T-cell (primary cell): Measurements from ENCODE around the gene ARMC7. TPM values are rescaled to one million over a fixed set of nuclear protein-coding genes. Genes with fewer than 3 reads are reported as not detected.
A peak's percentile ranks its signal among the peaks of the same experiment; 100 is the strongest.
"Not testable (repeated sequence)": the region's sequence is repeated elsewhere in the genome, so short reads cannot be mapped to it uniquely, and the experiment has no call there.

ENCODE experiments used
- ATAC-seq, 4 experiments: fragments of 200-7000 bp in 3 of 4; fragments of 150-1000 bp in 1 of 4; cut with Tn5 transposase; replicated peaks in 1 of 4; 1 replicate in 3 of 4; 2 replicates in 1 of 4; pipeline ENCODE4 v1.10.0; 2021; ENCODE audit warnings: moderate library complexity in 3 of 4, mild to moderate bottlenecking in 2 of 4, moderate number of reproducible peaks in 1 of 4
- CTCF ChIA-PET, 2 donors: fragments of 300-600 bp; sonication (Branson Sonifier 250); formaldehyde crosslinking; loops; one replicate each; lab custom pipeline; 2022; ENCODE audit warnings: antibody characterized with exemption in 2 of 2; lab: Charles Lee
- POLR2A ChIA-PET, 2 donors: fragments of 300-600 bp; sonication (Branson Sonifier 250); formaldehyde crosslinking; loops; one replicate each; lab custom pipeline; 2022; ENCODE audit warnings: antibody characterized with exemption in 2 of 2; lab: Charles Lee
- DNase-seq, 35 experiments: peaks; one replicate each; pipeline versions ENCODE4 v3.0.0 to v3.0.0-alpha.2; 2013 to 2023
- H3K27ac ChIP-seq: one replicate; pipeline ENCODE4 v1.5.1; 2013; ENCODE audit warnings: low read length
- H3K27me3 ChIP-seq, 2 experiments: replicated peaks in 1 of 2; 1 replicate in 1 of 2; 2 replicates in 1 of 2; pipeline versions ENCODE4 v1.6.1 to v1.7.0; 2013; ENCODE audit warnings: low read length in 1 of 2, mixed read lengths in 1 of 2; ENCODE audit not compliant: control insufficient read depth in 2 of 2, insufficient read depth in 2 of 2; ENCODE audit errors: extremely low read depth in 1 of 2
- H3K36me3 ChIP-seq, 2 donors: 1 replicate in 1 of 2; 2 replicates in 1 of 2; pipeline versions ENCODE4 v1.6.1 to v1.7.0; 2013; ENCODE audit warnings: low read length in 1 of 2; ENCODE audit not compliant: control insufficient read depth in 2 of 2, insufficient read depth in 1 of 2; ENCODE audit errors: extremely low read depth in 1 of 2
- H3K4me1 ChIP-seq, 2 experiments: 1 replicate in 1 of 2; 2 replicates in 1 of 2; pipeline versions ENCODE4 v1.6.1 to v1.7.0; 2013; ENCODE audit warnings: low read length in 2 of 2, mixed read lengths in 1 of 2; ENCODE audit not compliant: insufficient read depth in 2 of 2, control insufficient read depth in 1 of 2; ENCODE audit errors: extremely low read depth in 1 of 2
- H3K4me3 ChIP-seq, 2 donors: 1 replicate in 1 of 2; 2 replicates in 1 of 2; pipeline versions ENCODE4 v1.5.1 to v1.7.0; 2013; ENCODE audit warnings: mild to moderate bottlenecking in 2 of 2, low read length in 1 of 2, moderate library complexity in 1 of 2; ENCODE audit not compliant: control insufficient read depth in 1 of 2; ENCODE audit errors: extremely low read depth in 1 of 2
- H3K9me3 ChIP-seq: 2 replicates; pipeline ENCODE4 v1.7.0; 2013
- H3K27ac Mint-ChIP-seq, 2 donors: one replicate each; pipeline ENCODE4 v1.8.0; 2020 to 2021; ENCODE audit warnings: mild to moderate bottlenecking in 2 of 2, mixed read lengths in 2 of 2
- H3K27me3 Mint-ChIP-seq, 2 donors: one replicate each; pipeline ENCODE4 v1.8.0; 2021 to 2022; ENCODE audit warnings: mixed read lengths in 2 of 2
- H3K36me3 Mint-ChIP-seq: one replicate; pipeline ENCODE4 v1.8.0; 2021; ENCODE audit warnings: mixed read lengths
- H3K4me1 Mint-ChIP-seq, 3 donors: one replicate each; pipeline ENCODE4 v1.8.0; 2020 to 2022; ENCODE audit warnings: mixed read lengths in 3 of 3, mild to moderate bottlenecking in 1 of 3
- H3K4me3 Mint-ChIP-seq, 3 donors: one replicate each; pipeline ENCODE4 v1.8.0; 2020 to 2022; ENCODE audit warnings: mild to moderate bottlenecking in 3 of 3, mixed read lengths in 3 of 3, moderate library complexity in 3 of 3
- H3K9me3 Mint-ChIP-seq, 3 donors: one replicate each; pipeline ENCODE4 v1.8.0; 2020 to 2022; ENCODE audit warnings: mixed read lengths in 3 of 3
- WGBS: methylation state at CpG from one replicate; pipeline ENCODE4 v1.1.5; 2013; ENCODE audit warnings: missing lambda C conversion rate; ENCODE audit not compliant: insufficient coverage; 5-methylcytosine and 5-hydroxymethylcytosine counted together
- total RNA-seq, 35 experiments: library from RNA in 6 of 35; stranded (reverse) in 6 of 35; fragments of 120-200 nt in 1 of 35; gene quantifications; one replicate each; pipeline versions ENCODE4 v1.2.1 to v1.2.4 and lab custom pipeline; 2013 to 2026

Gene ARMC7
- total RNA-seq, 5 donors from 2014 or later (not counting 1 experiment from before 2014, with no cell fraction given) = 8.9 to 23.9 (median 18.8) TPM

DNA sequence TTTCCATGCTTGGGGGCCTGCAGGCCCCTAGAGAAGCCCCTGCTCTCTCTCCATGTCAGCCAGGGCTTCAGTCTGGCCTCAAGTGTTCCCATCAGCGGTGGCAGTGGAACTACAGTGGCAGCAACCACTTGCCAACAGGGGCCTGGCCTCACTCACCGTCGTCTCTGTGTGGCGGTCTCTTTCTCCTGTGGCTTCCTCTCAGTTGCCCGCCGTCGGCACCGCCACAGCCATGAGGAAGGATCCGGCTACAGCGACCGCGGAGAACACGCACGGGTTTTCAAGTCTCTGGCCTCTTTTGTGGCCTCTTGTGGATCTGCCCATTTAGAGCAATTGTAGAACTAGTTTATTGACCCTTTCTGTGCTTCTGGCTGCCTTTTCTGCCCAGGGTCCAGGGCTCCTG, 8.5 kb downstream of the ARMC7 start:
- Histone ChIP-seq H3K4me3 (no peak overlapping the region), H3K9me3 (no peaks in the 10 kb centered on the region), H3K27me3 (no peaks in the 10 kb centered on the region), H3K27ac (no peak overlapping the region), H3K4me1 (peaks cover 3 to 21% of the 10 kb centered on the region in 2 experiments), H3K36me3 (peaks cover 4 to 28% of the 10 kb centered on the region in 2 donors)
- no peaks in the 10 kb centered on the region for H3K9me3 Mint-ChIP-seq
- H3K27ac Mint-ChIP-seq = peak overlapping the region; percentile 22 to 31
- H3K4me3 Mint-ChIP-seq = no peak overlapping the region
- WGBS = 98% methylated on average over 13 of the region's 14 CpGs
- CTCF ChIA-PET = interaction anchor here (0.6 to 0.7 kb wide), 2 partner anchors 587 to 630 kb away, joined by 3 to 4 read pairs; no protein-coding TSS in a partner anchor
- H3K27me3 Mint-ChIP-seq = no peaks in the 10 kb centered on the region
- ATAC-seq (no peak), DNase-seq (no peak)
- peaks cover 15 to 35% (median 27%) of the 10 kb centered on the region in 3 donors for H3K4me1 Mint-ChIP-seq
- H3K36me3 Mint-ChIP-seq = peaks cover 23% of the 10 kb centered on the region
- POLR2A ChIA-PET = interaction anchor here in 1 of 2 donors (0.6 kb wide), 1 partner anchor 805 kb away, joined by 5 read pairs; no protein-coding TSS in a partner anchor

DNA sequence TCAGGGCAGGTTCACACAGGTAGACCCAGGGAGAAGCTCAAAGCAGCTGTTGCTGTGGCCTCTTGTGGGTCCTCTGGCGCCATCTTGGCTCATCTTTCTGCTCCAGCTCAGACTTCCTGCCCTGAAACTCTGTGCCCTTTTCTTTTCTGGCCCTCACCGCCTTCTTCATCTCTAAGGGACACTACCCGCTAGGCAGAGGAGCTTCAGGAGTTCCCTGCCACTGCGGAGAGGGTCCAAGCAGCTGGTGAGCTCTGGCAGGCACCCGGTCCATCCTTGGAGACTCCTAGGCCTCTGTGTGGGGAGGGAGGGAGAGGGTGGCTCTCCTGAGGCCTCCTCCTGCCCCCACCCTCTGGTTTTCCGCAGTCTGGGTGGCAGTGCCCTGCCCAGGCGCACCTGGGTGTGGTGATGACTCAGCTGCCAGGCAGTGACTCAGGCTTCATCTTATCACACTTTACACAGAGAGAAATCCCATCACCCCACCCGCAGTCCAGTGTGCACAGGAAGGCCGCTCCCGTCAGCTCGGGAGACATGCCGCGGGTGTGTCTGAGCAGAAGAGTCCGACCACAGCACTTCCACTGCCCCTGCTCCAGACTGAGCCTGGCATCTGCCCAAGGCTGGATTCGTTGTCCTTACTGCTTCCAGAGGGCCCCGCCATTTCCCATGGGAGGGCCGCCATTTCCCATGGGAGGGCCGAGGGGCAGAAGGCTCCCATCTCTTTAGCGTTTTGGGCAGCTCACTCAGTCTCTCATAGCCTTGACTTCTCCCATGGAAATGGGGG, 14.5 kb downstream of the ARMC7 start:
- peak in 8 of 35 experiments; percentile 4 to 65 (median 38) for DNase-seq
- POLR2A ChIA-PET = interaction anchor here (0.6 kb wide), 2 partner anchors 23 to 69 kb away, joined by 4 read pairs; no protein-coding TSS in a partner anchor
- Mint-ChIP-seq H3K4me1 (peaks cover 28 to 35% (median 33%) of the 10 kb centered on the region in 3 donors), H3K36me3 (peaks cover 19% of the 10 kb centered on the region), H3K4me3 (peak overlapping the region in 1 of 3 donors; percentile 49), H3K9me3 (no peaks in the 10 kb centered on the region), H3K27ac (peak overlapping the region; percentile 68 to 91), H3K27me3 (no peaks in the 10 kb centered on the region)
- 57% methylated on average over 16 of the region's 19 CpGs for WGBS
- H3K27me3 ChIP-seq = no peaks in the 10 kb centered on the region
- peak; percentile 64 to 93 (median 86) for ATAC-seq
- CTCF ChIA-PET = interaction anchor here in 1 of 2 donors (1.6 kb wide), 1 partner anchor 10 kb away, joined by 7 read pairs; no protein-coding TSS in a partner anchor
- H3K36me3 ChIP-seq = peaks cover 0 to 14% of the 10 kb centered on the region in 2 donors
- H3K9me3 ChIP-seq = no peaks in the 10 kb centered on the region
- H3K27ac ChIP-seq = peak overlapping the region; percentile 25
- no peak overlapping the region for H3K4me3 ChIP-seq
- peaks cover 0 to 28% of the 10 kb centered on the region in 2 experiments for H3K4me1 ChIP-seq

GRCh38 chr17:75124819-75125162, 15.0 kb downstream of the ARMC7 start:
- ChIA-PET CTCF (interaction anchor here in 1 of 2 donors (0.6 kb wide), 1 partner anchor 13 kb away, joined by 4 read pairs; no protein-coding TSS in a partner anchor), POLR2A (no interaction called here)
- ATAC-seq (no peak), DNase-seq (no peak)
- H3K9me3 ChIP-seq = no peaks in the 10 kb centered on the region
- H3K27ac ChIP-seq = peak overlapping the region; percentile 12
- 91% methylated on average over 4 of the region's 4 CpGs for WGBS
- no peaks in the 10 kb centered on the region for H3K27me3 ChIP-seq
- H3K4me3 Mint-ChIP-seq = peak overlapping the region in 1 of 3 donors; percentile 49
- peak overlapping the region; percentile 64 to 91 for H3K27ac Mint-ChIP-seq
- H3K27me3 Mint-ChIP-seq = no peaks in the 10 kb centered on the region
- peaks cover 28 to 39% (median 35%) of the 10 kb centered on the region in 3 donors for H3K4me1 Mint-ChIP-seq
- no peak overlapping the region for H3K4me3 ChIP-seq
- peaks cover 0 to 33% of the 10 kb centered on the region in 2 experiments for H3K4me1 ChIP-seq
- H3K9me3 Mint-ChIP-seq = no peaks in the 10 kb centered on the region
- H3K36me3 Mint-ChIP-seq = peaks cover 19% of the 10 kb centered on the region
- H3K36me3 ChIP-seq = peaks cover 0 to 19% of the 10 kb centered on the region in 2 donors

GRCh38 chr17:75125984-75126383, 16.2 kb downstream of the ARMC7 start:
- 19% methylated on average over 3 of the region's 3 CpGs for WGBS
- no peaks in the 10 kb centered on the region for H3K9me3 ChIP-seq
- Mint-ChIP-seq H3K36me3 (peaks cover 15% of the 10 kb centered on the region), H3K4me1 (peaks cover 37 to 42% (median 39%) of the 10 kb centered on the region in 3 donors), H3K27ac (peak overlapping the region; percentile 64 to 88), H3K4me3 (no peak overlapping the region), H3K27me3 (no peaks in the 10 kb centered on the region), H3K9me3 (no peaks in the 10 kb centered on the region)
- ChIA-PET POLR2A (no interaction called here), CTCF (interaction anchor here (0.5 to 0.7 kb wide), 2 partner anchors 12 to 48 kb away, joined by 3 read pairs; no protein-coding TSS in a partner anchor)
- DNase-seq = no peak
- H3K27ac ChIP-seq = no peak overlapping the region
- H3K27me3 ChIP-seq = no peaks in the 10 kb centered on the region
- no peak overlapping the region for H3K4me3 ChIP-seq
- peaks cover 0 to 45% of the 10 kb centered on the region in 2 experiments for H3K4me1 ChIP-seq
- peaks cover 0 to 20% of the 10 kb centered on the region in 2 donors for H3K36me3 ChIP-seq
- no peak for ATAC-seq

DNA sequence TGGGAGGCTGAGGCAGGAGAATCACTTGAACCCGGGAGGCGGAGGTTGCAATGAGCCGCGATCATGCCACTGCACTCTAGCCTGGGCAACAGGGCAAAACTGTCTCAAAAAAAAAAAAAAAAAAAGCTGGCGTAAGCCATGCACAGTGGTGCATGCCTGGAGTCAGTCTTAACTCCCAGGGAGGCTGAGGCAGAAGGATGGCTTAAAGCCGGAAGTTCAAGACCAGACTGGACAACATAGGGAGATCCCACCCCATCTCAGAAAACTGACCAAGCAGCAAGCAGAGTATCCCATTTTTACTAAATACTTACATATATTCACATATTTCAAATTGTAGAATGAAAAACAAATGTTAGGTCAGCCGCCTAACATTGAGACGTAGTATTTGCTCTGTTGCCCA, 17.2 kb downstream of the ARMC7 start:
- H3K4me1 Mint-ChIP-seq = peaks cover 36 to 42% (median 37%) of the 10 kb centered on the region in 3 donors
- H3K9me3 ChIP-seq = no peaks in the 10 kb centered on the region
- no peak overlapping the region for H3K27ac ChIP-seq
- peaks cover 0 to 52% of the 10 kb centered on the region in 2 experiments for H3K4me1 ChIP-seq
- H3K4me3 ChIP-seq = no peak overlapping the region
- no peak overlapping the region for H3K4me3 Mint-ChIP-seq
- DNase-seq (no peak), ATAC-seq (no peak)
- WGBS = 81% methylated on average over 6 of the region's 8 CpGs
- H3K27me3 Mint-ChIP-seq = no peaks in the 10 kb centered on the region
- ChIA-PET POLR2A (interaction anchor here in 1 of 2 donors (0.5 kb wide), 1 partner anchor 14 kb away, joined by 4 read pairs; no protein-coding TSS in a partner anchor), CTCF (interaction anchor here (0.6 kb wide), 2 partner anchors 22 to 279 kb away, joined by 3 to 4 read pairs; no protein-coding TSS in a partner anchor)
- H3K27me3 ChIP-seq = no peaks in the 10 kb centered on the region
- H3K36me3 ChIP-seq = peaks cover 0 to 17% of the 10 kb centered on the region in 2 donors
- H3K36me3 Mint-ChIP-seq = peaks cover 10% of the 10 kb centered on the region
- H3K27ac Mint-ChIP-seq = peak overlapping the region in 1 of 2 donors; percentile 23
- H3K9me3 Mint-ChIP-seq = no peaks in the 10 kb centered on the region

DNA sequence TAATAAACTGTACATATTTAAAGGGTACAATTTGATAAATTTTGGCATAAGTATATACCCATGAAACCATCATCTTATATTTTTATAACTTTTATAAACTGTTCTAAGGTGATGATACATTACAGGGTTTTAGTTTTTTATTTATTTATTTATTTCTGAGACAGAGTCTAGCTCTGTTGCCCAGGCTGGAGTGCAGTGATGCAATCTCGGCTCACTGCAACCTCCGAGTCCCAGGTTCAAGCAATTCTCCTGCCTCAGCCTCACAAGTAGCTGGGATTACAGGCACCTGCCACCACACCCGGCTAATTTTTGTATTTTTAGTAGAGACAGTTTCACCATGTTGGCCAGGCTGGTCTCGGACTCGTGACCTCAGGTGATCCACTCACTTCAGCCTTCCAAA, 18.2 kb downstream of the ARMC7 start:
- WGBS = 94% methylated on average over 3 of the region's 5 CpGs
- DNase-seq, H3K27me3 Mint-ChIP-seq, H3K36me3 Mint-ChIP-seq, ATAC-seq, H3K4me3 ChIP-seq, H3K9me3 ChIP-seq, H3K9me3 Mint-ChIP-seq, POLR2A ChIA-PET, H3K27ac ChIP-seq, H3K27me3 ChIP-seq: not testable (repeated sequence)
- H3K4me1 ChIP-seq = peaks cover 0 to 60% of the 10 kb centered on the region in 2 experiments
- H3K36me3 ChIP-seq = peaks cover 0 to 17% of the 10 kb centered on the region in 2 donors
- Mint-ChIP-seq H3K4me3 (peak overlapping the region in 1 of 3 donors; percentile 28), H3K27ac (peak overlapping the region; percentile 56 to 64), H3K4me1 (peaks cover 42 to 46% (median 44%) of the 10 kb centered on the region in 3 donors)
- CTCF ChIA-PET = interaction anchor here in 1 of 2 donors (0.7 kb wide), 1 partner anchor 16 kb away, joined by 3 read pairs; no protein-coding TSS in a partner anchor
